Inflammatory macrophage (primary cell): Measurements from ENCODE around the gene ARHGAP35.

Source experiments
- DNase-seq, 2 donors: peaks; one replicate each; pipeline ENCODE4 v3.0.0-alpha.2; 2020 to 2022

The ARHGAP35 gene

DNA sequence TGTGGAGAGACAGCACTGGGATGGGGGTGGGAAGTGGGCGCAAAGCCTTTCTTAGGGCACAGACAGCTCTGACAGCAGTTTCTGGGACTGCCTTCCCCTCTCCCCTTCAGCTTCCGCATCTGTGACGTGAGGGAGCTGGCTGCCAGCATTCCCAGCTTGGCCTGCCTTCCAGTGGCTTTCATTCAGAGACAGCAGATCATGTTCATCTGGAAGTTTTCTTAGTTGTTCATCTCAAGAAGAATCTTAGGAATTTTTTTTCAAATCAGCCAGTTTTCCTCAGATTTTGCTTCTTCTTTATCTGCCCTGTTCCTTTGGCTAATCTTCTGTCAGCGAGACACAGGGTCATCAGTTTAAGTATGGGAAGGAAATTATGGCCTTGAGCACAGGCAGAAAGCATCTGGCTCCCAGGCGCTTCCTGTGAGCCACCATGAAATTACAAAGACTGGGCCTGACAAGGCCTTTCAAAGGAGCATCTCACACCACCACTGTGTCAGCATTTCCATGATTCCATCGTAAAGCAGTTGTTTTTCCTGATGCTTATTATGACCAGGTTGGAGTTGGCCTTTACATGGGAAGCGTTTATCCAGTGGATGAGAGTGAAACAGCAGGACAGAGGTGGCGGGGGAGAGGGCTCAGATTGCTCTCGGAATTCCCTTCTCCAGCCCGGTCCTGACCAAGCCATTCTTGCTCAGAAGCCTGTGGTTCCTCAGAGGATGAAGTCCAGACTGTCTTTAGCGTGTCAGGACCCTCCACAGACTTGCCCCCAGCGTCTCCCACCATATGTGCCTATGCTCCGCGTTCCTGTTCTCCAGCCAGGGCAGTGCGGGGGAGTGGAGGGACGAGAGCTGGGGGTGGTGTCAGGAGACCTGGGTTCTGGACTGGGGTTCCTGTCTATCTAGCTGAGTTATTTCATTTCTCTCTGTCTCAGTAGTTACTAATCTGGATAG, 43.6 kb downstream of the ARHGAP35 start:
- DNase-seq, result no peak

DNA sequence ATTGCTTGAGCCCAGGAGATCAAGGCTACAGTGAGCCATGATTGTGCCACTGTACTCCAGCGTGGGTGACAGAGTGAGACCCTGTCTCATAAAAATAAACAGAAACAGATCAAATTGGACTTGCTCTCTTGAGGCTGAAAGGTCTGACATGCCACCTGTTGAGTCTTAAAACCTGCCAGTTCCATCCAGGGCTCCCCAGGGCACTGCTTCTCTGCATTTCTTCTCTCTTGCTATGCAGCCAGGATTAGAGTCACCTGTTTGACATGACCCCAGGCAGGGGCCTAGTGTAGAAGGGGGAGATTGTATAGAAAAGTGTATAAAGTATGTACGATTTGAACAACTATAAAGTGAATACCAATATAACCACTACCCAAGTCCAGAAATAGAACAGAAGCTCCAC, 45.4 kb downstream of the ARHGAP35 start:
- DNase-seq, result no peak

DNA sequence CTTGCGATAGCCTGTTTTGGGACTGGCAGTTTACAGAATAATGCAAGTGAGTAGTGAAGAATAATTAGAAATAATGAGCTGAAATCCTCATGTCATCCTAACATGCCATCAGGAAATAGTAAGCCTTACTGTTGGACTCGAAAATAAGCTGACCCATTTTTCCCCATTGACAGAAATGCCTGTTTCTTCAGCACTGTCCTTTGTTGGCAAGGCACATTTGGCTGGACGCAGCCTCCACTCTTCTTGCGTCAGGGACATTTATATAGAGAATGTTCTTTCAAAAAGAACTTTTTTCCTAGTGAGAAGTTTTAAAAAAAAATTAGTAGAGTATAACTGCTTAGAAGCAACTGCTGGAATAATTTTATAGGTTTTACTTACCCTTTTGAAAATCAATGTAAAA, 47.1 kb downstream of the ARHGAP35 start:
- no peak for DNase-seq

DNA sequence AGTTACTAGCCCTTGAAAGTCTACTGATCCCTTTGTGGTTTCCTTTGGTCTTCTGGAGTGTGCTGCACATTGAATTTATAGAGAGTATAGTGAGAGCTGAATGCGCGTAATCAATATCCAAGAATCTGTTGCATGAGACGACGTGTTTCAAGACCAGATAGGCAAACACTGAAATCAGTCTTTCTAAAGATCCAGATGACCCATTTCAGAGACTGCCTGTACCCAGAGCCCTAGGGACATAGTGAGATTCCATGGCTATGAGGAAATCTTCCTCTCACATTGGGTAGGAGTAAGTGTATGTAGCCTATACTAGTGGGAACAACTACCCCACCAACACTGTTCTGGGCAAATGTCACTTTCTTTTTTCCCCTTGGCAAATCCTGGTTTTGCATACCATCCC, 48.6 kb downstream of the ARHGAP35 start:
- no peak for DNase-seq
